Measurements from ENCODE around the gene NME3. TPM values are rescaled to one million over a fixed set of nuclear protein-coding genes. Genes with fewer than 3 reads are reported as not detected.

NME3 gene
- total RNA-seq, 1 experiment from 2014 or later, result 76.9 TPM

GRCh38 chr16:1775006-1775845 is 3.9 kb upstream of the NME3 start:
- no peak overlapping the region for H3K56ac ChIP-seq (ENCODE audit: insufficient read length, low read depth, low read length)
- WGBS (ENCODE audit: extremely low coverage, insufficient read length, low lambda C conversion rate), result no CpG with 5 or more reads among the region's 30 CpGs
- H4K8ac ChIP-seq (replicated peaks; ENCODE audit: insufficient read length, low read depth, low read length), result no peak overlapping the region
- Mint-ChIP-seq H3K9me3 (no peaks in the 10 kb centered on the region), H3K27ac (no peak overlapping the region), H3K4me3 (peak overlapping the region; percentile 32 to 35; a peak in 2 of 5 replicates), H3K36me3 (ENCODE audit: insufficient read depth in 1 of 3, low read depth in 3 of 3) (peaks cover 9 to 41% (median 17%) of the 10 kb centered on the region in 3 experiments; a peak in 6 of 7 replicates), H3K27me3 (ENCODE audit: low read depth) (no peaks in the 10 kb centered on the region; the same call in 1 of the 2 replicates), H3K4me1 (peaks cover under 1 to 15% of the 10 kb centered on the region in 2 experiments)
- no peak overlapping the region for H4K5ac ChIP-seq (ENCODE audit: insufficient read length, low read depth, low read length)
- H3K14ac ChIP-seq (ENCODE audit: insufficient read depth, low read length), result no peak overlapping the region
- peaks cover 5% of the 10 kb centered on the region for H3K79me1 ChIP-seq (ENCODE audit: insufficient read depth, low read depth, low read length, poor library complexity, severe bottlenecking)
- H3K9me3 ChIP-seq (ENCODE audit: control insufficient read depth, low read depth, low read length), result no peaks in the 10 kb centered on the region
- H3T11ph ChIP-seq (ENCODE audit: low read length), result no peak overlapping the region
- H3K4me2 ChIP-seq (ENCODE audit: insufficient read depth, insufficient read length, low read length), result no peak overlapping the region
- H3K23ac ChIP-seq (ENCODE audit: insufficient read length, low read depth, low read length), result no peak overlapping the region
- DNase-seq, result no peak
- H3K23me2 ChIP-seq (ENCODE audit: insufficient read length, low read depth, low read length, poor library complexity, severe bottlenecking), result peaks cover 9% of the 10 kb centered on the region
- TF ChIP-seq CTCF (conservative IDR thresholded peaks at IDR 0.05), result no peak
- H2BK120ac ChIP-seq (ENCODE audit: low read depth, low read length, poor library complexity, severe bottlenecking), result no peak overlapping the region
- H2BK15ac ChIP-seq (ENCODE audit: low read depth, low read length), result no peak overlapping the region
- H3K79me2 ChIP-seq (ENCODE audit: insufficient read depth, low read length), result no peaks in the 10 kb centered on the region; the same call in 1 of the 2 replicates
- no peaks in the 10 kb centered on the region for H3K4me1 ChIP-seq (ENCODE audit: insufficient read depth, low read length)
- H3K9ac ChIP-seq (ENCODE audit: extremely low read depth, insufficient read length, low read length), result no peak overlapping the region
- no peaks in the 10 kb centered on the region for H4K20me1 ChIP-seq (ENCODE audit: control insufficient read depth, insufficient read depth, insufficient read length)
- no peak overlapping the region for H2AK5ac ChIP-seq (ENCODE audit: insufficient read length, low read length)
- no peak overlapping the region for H4K91ac ChIP-seq (ENCODE audit: insufficient read length, low read depth, low read length)
- no peak overlapping the region for H3K27ac ChIP-seq (ENCODE audit: insufficient read length, low read depth, low read length)
- no peak overlapping the region for H2AFZ ChIP-seq (ENCODE audit: low read length)
- H3K27me3 ChIP-seq (ENCODE audit: insufficient read depth, low read length), result no peaks in the 10 kb centered on the region
- H2BK12ac ChIP-seq (ENCODE audit: insufficient read length, low read depth, low read length), result no peak overlapping the region
- H2BK20ac ChIP-seq (ENCODE audit: low read depth, low read length, poor library complexity, severe bottlenecking), result no peak overlapping the region
- H2BK5ac ChIP-seq (ENCODE audit: insufficient read length, low read length), result no peak overlapping the region
- H3K4ac ChIP-seq (ENCODE audit: low read depth, low read length), result no peak overlapping the region
- H3K18ac ChIP-seq (ENCODE audit: insufficient read length, low read depth, low read length), result no peak overlapping the region

All from H9 (cell line).